ENCODE data around the gene MARCHF3.

DNA sequence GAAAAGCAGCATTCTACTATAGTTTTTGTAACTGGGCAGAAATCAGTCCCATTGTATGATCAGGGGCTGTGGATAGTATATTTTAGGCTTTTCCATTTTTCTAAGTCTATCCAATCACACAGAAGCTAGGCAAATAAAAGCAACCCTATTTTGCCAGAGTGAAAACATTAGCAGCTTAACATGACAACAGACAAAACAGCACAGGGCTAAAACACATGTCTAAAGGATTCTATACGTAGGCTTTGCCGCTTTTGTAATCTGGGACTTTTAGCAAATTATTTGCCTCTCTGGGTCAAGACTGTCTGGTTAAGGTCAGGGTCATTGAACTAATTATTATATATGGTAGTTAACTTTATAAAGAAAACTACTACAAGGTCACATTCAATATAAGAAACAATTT, 4.2 kb downstream of the MARCHF3 start:
- TF ChIP-seq, protein P1, sequence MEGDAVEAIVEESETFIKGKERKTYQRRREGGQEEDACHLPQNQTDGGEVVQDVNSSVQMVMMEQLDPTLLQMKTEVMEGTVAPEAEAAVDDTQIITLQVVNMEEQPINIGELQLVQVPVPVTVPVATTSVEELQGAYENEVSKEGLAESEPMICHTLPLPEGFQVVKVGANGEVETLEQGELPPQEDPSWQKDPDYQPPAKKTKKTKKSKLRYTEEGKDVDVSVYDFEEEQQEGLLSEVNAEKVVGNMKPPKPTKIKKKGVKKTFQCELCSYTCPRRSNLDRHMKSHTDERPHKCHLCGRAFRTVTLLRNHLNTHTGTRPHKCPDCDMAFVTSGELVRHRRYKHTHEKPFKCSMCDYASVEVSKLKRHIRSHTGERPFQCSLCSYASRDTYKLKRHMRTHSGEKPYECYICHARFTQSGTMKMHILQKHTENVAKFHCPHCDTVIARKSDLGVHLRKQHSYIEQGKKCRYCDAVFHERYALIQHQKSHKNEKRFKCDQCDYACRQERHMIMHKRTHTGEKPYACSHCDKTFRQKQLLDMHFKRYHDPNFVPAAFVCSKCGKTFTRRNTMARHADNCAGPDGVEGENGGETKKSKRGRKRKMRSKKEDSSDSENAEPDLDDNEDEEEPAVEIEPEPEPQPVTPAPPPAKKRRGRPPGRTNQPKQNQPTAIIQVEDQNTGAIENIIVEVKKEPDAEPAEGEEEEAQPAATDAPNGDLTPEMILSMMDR (IDR thresholded peaks at IDR 0.05) = no peak
- no peak for TF ChIP-seq POLR2A (IDR thresholded peaks at IDR 0.05)
